SU-DHL-6 (cell line): ENCODE data around the gene ANTXRL.
"Not testable (repeated sequence)": the region's sequence is repeated elsewhere in the genome, so short reads cannot be mapped to it uniquely, and the experiment has no call there.

Experiments used
- H2AFZ ChIP-seq: fragments of 200-600 bp; sonication (generic); 2 replicates; pipeline ENCODE4 v1.6.1; 2014; ENCODE audit warnings: low read depth, mild to moderate bottlenecking, moderate library complexity, mixed read lengths, antibody characterized with exemption, low read length; ENCODE audit not compliant: severe bottlenecking
- H3F3A ChIP-seq: fragments of 200-600 bp; shearing (Covaris generic); 2 replicates; pipeline ENCODE4 v1.6.0; 2016; ENCODE audit warnings: antibody characterized with exemption, mild to moderate bottlenecking; ENCODE audit not compliant: insufficient read depth
- H3K27ac ChIP-seq: fragments of 200-600 bp; sonication (generic); 2 replicates; pipeline ENCODE4 v1.5.1; 2016; ENCODE audit warnings: low read depth, mild to moderate bottlenecking, low read length, moderate library complexity, mixed read lengths
- H3K27me3 ChIP-seq: fragments of 200-600 bp; sonication (generic), shearing (Covaris generic); 2 replicates; pipeline ENCODE4 v1.6.0; 2014; ENCODE audit warnings: mild to moderate bottlenecking, low read length
- H3K36me3 ChIP-seq: fragments of 200-600 bp; sonication (generic); 2 replicates; pipeline ENCODE4 v1.6.1; 2014; ENCODE audit warnings: mild to moderate bottlenecking, low read length, mixed read lengths
- H3K4me2 ChIP-seq: fragments of 300-600, 200-600 bp; shearing (Covaris generic), sonication (generic); 2 replicates; pipeline ENCODE4 v1.6.0; 2014; ENCODE audit warnings: low read length, low read depth, mild to moderate bottlenecking; ENCODE audit not compliant: poor library complexity, severe bottlenecking
- H3K4me3 ChIP-seq: fragments of 200-600 bp; sonication (generic); 2 replicates; pipeline ENCODE4 v1.5.1; 2014; ENCODE audit warnings: antibody characterized with exemption, low read length, mild to moderate bottlenecking, mixed read lengths; ENCODE audit not compliant: insufficient read depth, poor library complexity, severe bottlenecking
- H3K79me2 ChIP-seq: fragments of 200-600 bp; sonication (generic); 2 replicates; pipeline ENCODE4 v1.6.1; 2014; ENCODE audit warnings: mild to moderate bottlenecking, low read length, moderate library complexity; ENCODE audit not compliant: insufficient read depth
- H3K9ac ChIP-seq: fragments of 200-600 bp; sonication (generic); 2 replicates; pipeline ENCODE4 v1.7.0; 2014; ENCODE audit warnings: mild to moderate bottlenecking, low read length
- H3K9me2 ChIP-seq: fragments of 200-600 bp; sonication (generic); replicated peaks from 2 replicates; pipeline ENCODE4 v1.6.1; 2014; ENCODE audit warnings: low read length; ENCODE audit not compliant: insufficient read depth
- H3K9me3 ChIP-seq: fragments of 200-600 bp; sonication (generic); 2 replicates; pipeline ENCODE4 v1.6.1; 2014; ENCODE audit warnings: low read length, mixed read lengths; ENCODE audit not compliant: insufficient read depth
- H4K20me1 ChIP-seq: fragments of 200-600 bp; sonication (generic); 2 replicates; pipeline ENCODE4 v1.6.1; 2014; ENCODE audit warnings: low read depth, mild to moderate bottlenecking, antibody characterized with exemption, low read length, moderate library complexity, mixed read lengths
- CTCF ChIP-seq: fragments of 200-600 bp; sonication (generic); IDR thresholded peaks from one replicate; pipeline ENCODE4 v1.5.1; 2017; ENCODE audit warnings: antibody characterized with exemption, mild to moderate bottlenecking, low read length, moderate library complexity; ENCODE audit not compliant: insufficient read depth, poor library complexity, severe bottlenecking
- EZH2phosphoT487 ChIP-seq: fragments of 200-600 bp; sonication (generic), shearing (Covaris generic); conservative IDR thresholded peaks from 2 replicates; pipeline ENCODE4 v1.6.1; 2018; ENCODE audit warnings: mild to moderate bottlenecking, antibody characterized with exemption, low read length, moderate library complexity, mixed read lengths

Gene ANTXRL

GRCh38 chr10:46267132-46267985 lies 19.4 kb upstream of the ANTXRL start:
- Histone ChIP-seq H2AFZ (no peak overlapping the region), H3K9ac (no peak overlapping the region), H3K9me3 (no peaks in the 10 kb centered on the region), H4K20me1 (no peaks in the 10 kb centered on the region), H3K27ac (no peak overlapping the region), H3K4me3 (no peak overlapping the region), H3K4me2 (no peak overlapping the region), H3K36me3 (no peaks in the 10 kb centered on the region), H3F3A (no peaks in the 10 kb centered on the region), H3K79me2 (no peaks in the 10 kb centered on the region), H3K9me2 (no peaks in the 10 kb centered on the region), H3K27me3 (no peaks in the 10 kb centered on the region)
- TF ChIP-seq EZH2phosphoT487, result no peak

GRCh38 chr10:46268076-46268881 lies 18.5 kb upstream of the ANTXRL start:
- Histone ChIP-seq H3K9me3 (no peaks in the 10 kb centered on the region), H4K20me1 (no peaks in the 10 kb centered on the region), H3K79me2 (no peaks in the 10 kb centered on the region), H3K36me3 (no peaks in the 10 kb centered on the region), H3F3A (no peaks in the 10 kb centered on the region), H3K4me3 (no peak overlapping the region), H3K4me2 (peak overlapping the region; percentile 35), H2AFZ (no peak overlapping the region), H3K9ac (no peak overlapping the region; the same call in 1 of the 2 replicates), H3K27ac (no peak overlapping the region), H3K27me3 (no peaks in the 10 kb centered on the region), H3K9me2 (no peaks in the 10 kb centered on the region)
- TF ChIP-seq CTCF (no peak), EZH2phosphoT487 (no peak)

- Histone ChIP-seq H3K4me2 (peak overlapping the region; percentile 35), H3K27ac (peak overlapping the region; percentile 26; the same call in 1 of the 2 replicates), H3K9ac (peak overlapping the region; percentile 40; the same call in 1 of the 2 replicates)
- not testable (repeated sequence) for H3F3A ChIP-seq, H4K20me1 ChIP-seq, H3K9me2 ChIP-seq, H3K36me3 ChIP-seq, H2AFZ ChIP-seq, H3K9me3 ChIP-seq, H3K27me3 ChIP-seq, H3K4me3 ChIP-seq, H3K79me2 ChIP-seq
Measured at GRCh38 chr10:46269554-46270053, 17.2 kb upstream of the ANTXRL start.

GRCh38 chr10:46270086-46270811 lies 16.5 kb upstream of the ANTXRL start:
- Histone ChIP-seq H3K4me3 (no peak overlapping the region), H3F3A (no peaks in the 10 kb centered on the region), H3K4me2 (no peak overlapping the region), H4K20me1 (no peaks in the 10 kb centered on the region), H3K27ac (no peak overlapping the region), H3K27me3 (no peaks in the 10 kb centered on the region), H3K9ac (no peak overlapping the region), H3K9me3 (no peaks in the 10 kb centered on the region), H3K36me3 (no peaks in the 10 kb centered on the region), H2AFZ (no peak overlapping the region), H3K9me2 (no peaks in the 10 kb centered on the region), H3K79me2 (no peaks in the 10 kb centered on the region)
- TF ChIP-seq CTCF, result no peak
- no peak for TF ChIP-seq EZH2phosphoT487

- not testable (repeated sequence) for H3K9ac ChIP-seq, H3K27me3 ChIP-seq
Measured at GRCh38 chr10:46270963-46271530, 15.8 kb upstream of the ANTXRL start.

More at GRCh38 chr10:46270963-46271530, 15.8 kb upstream of the ANTXRL start:
- H3K4me2 ChIP-seq, H2AFZ ChIP-seq, H3K9me3 ChIP-seq, H3K36me3 ChIP-seq, H3F3A ChIP-seq, H3K27ac ChIP-seq, H3K9me2 ChIP-seq, H3K79me2 ChIP-seq, H3K4me3 ChIP-seq, H4K20me1 ChIP-seq: not testable (repeated sequence)
